GM21529 (cell line): ENCODE data around the gene SBF1.

Experiments used
- ATAC-seq: cut with Tn5 transposase; IDR thresholded peaks from one replicate; pipeline ENCODE4 v1.9.1; 2021; ENCODE audit not compliant: unreplicated experiment

Gene SBF1

GRCh38 chr22:50507421-50507990 lies 32.7 kb upstream of the SBF1 start, which contains the start of gene LMF2:
LMF2 (minus strand) TSS chr22:50507702; CDS start chr22:50507675, 27 bp downstream.
- peak; percentile 55 for ATAC-seq

DNA sequence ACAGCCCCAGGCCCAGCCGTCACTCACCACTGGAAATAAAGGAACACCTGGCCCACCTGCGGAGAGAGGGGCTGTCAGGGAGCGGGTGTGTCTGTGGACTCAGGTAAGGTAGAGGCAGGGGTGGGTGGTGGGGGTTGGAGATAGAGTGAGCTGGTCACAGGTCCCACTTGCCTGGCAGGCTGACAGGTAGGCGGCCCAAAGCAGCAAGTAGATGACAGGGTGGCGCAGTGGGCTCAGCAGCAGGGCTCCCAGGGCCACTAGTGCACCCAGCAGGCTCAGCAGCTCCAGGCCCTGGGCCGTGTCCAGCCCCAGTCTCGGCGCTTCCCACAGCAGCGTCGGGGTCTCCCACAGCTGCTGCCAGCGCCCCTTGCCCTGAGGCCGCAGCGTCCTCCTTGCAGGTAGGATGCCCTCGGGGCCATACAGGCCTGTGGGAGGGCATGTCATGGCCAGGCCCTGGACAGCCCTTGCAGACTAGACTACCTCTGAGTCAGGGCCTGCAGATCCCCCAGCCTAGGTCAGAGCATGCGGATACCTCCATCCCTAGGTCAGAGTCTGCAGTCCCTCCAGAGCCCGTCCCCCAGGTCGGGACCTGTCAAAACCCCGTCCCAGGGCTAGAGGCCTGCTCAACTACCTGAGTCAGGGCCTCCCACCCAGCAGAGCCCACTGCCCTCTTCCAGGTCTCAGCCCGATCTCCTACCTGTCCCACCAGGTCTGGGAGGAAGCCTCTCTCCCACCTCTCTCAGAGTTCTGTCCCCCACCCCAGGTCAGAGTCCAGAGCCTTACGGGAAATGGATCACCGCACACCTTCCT lies 32.0 kb upstream of the SBF1 start:
- no peak for ATAC-seq

- no peak for ATAC-seq
Measured at GRCh38 chr22:50505776-50506610, 31.2 kb upstream of the SBF1 start.

DNA sequence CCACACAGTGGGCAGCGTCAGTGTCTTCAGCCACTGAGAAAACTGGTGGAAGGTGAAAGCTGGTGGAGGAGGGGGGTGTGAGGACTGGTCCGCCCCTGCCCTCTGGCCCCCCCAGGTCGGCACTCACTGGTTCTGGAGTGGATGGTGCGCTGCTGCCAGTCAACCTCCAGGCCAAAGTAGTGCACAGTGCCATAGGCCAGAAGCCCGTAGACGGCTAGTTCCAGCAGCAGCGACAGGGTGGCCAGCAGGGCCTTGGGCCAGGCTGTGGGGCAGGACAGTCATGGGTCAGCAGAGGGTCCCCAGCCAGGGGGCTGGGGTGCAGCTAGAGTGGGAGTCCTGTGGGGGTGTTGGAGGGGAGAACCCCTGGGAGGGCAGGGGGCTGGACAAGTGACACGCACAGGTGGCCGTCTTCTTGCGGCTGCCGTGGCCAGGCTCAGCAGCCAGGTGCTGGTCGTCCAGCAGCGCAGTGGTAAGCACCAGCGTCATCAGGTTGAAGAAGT lies 30.5 kb upstream of the SBF1 start:
- no peak for ATAC-seq

- ATAC-seq = no peak
Measured at GRCh38 chr22:50504369-50505211, 29.8 kb upstream of the SBF1 start.

DNA sequence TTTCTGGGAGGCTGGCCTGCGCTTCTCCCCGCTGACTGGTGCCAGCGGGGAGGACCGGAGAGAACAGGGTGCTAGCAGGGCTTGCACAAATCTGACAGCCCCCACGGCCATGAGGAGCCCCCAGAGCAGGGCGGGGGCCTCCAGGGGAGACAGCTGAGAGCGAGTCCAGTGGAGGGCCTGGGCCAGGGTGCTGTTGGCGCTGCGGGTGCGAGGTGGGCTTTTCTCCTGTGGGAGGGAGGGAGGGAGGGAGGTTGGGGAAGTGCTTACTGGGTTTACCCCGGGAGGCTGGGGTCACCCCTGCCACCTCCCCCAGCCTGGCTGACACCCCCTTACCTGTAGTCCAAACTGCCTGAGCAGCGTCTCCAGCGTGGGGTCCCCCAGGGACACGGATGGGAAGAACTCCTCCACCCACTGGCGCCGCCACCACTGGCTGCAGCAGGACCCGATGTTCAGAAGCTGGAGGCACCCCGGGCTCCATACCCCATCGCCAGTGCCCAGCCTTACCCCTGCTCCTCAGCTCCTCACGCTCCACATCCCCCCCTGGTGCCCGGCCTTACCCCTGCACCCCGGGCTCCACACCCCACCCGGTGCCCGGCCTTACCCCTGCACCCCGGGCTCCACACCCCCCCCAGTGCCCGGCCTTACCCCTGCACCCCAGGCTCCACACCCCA lies 28.8 kb upstream of the SBF1 start:
- no peak for ATAC-seq

DNA sequence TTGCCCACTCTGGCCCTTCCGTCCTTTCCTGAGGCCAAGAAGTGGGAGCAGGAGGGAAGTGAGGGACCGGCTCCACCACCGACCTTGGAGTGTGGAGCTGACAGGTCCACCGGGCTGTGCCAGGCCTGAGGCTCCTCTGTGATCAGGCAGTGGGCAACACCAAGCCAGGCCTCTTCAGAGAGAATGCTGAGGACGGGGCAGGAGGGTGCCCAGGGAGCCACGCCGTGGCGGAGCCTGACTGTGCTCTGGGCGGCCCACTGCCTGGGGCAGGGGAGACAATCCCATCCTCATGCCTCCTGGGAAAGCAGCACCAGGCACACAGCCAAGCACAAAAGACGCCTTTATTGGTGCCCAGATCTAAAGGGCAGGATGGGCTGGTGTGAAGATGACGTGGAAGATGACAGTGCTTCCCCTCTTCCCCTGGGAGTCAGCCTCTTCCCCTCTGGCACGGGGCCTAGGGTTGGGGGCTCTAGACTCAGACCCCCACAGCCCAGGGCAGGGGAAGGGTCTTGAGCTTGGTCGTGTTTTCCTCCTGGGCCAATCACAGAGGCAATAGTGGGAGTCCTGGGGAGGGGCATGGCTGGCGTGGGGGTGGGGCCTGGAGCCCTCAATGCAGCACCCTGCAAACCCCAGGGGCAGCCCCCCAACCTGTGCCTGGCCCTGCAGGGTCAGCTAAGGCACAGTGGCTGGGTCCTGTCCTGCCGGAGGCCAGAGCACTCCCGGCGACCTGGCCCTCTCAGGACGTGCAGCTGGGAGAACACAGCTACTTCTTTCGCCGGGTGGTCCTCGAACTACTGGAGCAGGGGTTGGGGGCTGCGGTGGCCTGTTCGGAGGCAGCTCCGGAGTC lies 28.0 kb upstream of the SBF1 start:
- no peak for ATAC-seq

GRCh38 chr22:50502096-50502495 lies 27.3 kb upstream of the SBF1 start:
- no peak for ATAC-seq

DNA sequence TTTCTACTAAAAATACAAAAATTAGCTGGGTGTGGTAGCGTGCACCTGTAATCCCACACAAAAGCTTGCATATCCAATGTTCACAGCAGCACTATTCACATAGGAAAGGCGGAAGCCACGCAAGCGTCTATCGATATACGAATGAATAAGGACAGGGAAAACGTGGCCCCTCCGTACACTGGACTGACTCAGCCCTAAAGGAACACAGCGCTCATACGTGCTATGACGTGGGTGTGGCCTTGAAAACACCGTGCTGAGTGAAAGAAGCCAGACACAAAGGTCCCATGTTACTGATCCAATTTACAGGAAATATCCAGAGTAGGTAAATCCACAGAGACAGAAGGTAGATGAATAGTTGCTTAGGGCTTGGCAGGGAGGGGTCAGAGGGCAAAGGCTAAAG lies 25.6 kb upstream of the SBF1 start:
- no peak for ATAC-seq

DNA sequence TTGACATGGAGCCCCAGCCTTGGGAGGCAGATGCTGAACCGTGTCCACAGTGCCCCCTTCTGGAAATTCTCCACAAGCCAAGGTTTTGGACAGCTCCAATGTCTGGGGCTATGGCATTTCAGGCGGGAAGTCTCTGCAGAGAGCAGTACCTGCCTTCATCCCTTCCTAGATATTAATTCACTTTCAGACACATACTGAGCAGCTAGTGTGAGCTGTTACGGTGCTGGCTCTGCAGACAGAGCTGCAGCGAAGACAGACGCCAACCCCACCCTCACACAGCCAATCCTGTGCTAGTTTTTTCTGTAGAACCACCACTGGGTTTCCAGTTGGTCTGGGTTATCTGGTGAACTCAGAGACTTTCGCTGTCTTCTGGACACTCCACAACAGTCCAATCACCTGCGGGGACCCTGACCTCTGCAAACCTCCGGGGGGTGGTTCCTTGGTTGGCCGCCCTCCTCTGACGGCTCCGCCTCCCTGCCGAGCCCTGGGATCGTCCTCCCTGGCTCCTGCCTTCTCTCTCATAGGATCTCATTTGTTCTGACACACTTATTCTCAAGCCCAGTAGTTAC lies 23.6 kb upstream of the SBF1 start:
- no peak for ATAC-seq

DNA sequence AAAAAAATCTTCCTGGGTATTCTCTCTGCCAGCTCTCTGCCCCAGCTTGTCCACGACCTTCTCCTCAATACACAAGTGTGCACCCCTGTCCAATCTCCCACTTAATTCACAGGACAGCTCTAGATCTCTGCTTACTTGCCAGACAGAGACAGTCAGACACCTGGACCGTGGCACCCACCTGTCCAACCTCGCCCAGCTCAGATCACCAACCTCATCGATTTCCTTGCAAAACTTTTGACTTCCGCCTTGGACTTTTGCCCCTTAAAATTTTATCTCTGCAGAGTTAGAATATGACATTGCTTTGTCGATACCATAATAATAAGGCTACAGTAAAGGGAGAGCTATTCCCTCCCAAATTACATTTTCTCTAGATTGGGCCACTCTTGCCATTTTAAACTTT lies 22.3 kb upstream of the SBF1 start:
- ATAC-seq = no peak

DNA sequence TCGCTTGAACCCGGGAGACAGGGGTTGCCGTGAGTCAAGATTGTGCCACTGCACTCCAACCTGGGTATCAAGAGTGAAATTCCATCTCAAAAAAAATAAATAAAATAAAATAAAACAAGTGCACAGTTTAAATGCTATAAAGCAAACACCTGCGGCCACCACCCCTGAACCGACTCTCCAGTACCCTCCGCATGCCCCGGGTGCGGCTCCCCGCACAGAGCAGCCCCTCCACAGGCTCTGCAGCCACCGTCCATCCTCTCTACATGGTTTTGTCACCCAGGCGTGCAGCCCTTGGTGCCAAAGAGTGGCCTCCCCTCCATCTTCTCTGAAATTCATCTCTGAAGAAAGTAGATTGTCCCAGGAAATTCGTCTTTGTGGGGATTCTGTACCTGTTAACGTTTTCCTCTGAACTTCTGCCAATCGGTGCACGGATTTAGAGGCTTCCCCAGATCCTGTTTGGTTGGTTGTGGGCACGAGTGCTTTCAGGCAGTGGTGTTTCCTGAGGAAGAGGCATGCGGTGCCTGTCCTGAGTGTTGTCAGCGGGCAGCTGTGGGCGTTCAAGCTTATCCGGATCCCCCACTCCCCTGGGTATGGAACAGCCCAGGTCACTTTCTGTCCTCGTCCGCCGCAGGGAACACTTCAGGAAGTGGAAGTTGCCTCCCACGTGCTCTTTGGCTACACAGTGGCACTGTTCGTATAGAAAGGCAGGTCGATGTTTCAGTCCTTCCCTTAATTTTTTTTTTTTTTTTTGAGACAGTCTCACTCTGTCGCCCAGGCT lies 15.9 kb upstream of the SBF1 start:
- ATAC-seq = no peak

GRCh38 chr22:50489363-50490243 lies 14.8 kb upstream of the SBF1 start:
- no peak for ATAC-seq

DNA sequence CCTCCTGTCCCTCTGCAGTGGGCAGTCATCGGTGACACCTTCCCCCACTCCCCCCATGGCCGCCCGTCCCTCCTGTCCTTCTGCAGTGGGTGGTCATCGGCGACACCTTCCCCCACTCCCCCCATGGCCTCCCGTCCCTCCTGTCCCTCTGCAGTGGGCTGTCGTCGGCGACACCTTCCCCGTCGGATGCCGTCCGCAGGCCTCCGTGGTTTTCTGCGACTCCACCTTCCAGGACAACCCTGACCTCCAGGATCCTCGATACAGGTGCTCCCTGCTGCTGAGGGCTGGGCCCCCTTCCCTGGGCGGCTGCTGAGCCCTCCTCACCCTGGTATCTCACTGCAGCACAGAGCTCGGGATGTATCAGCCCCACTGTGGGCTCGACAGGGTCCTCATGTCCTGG lies 14.1 kb upstream of the SBF1 start:
- no peak for ATAC-seq

DNA sequence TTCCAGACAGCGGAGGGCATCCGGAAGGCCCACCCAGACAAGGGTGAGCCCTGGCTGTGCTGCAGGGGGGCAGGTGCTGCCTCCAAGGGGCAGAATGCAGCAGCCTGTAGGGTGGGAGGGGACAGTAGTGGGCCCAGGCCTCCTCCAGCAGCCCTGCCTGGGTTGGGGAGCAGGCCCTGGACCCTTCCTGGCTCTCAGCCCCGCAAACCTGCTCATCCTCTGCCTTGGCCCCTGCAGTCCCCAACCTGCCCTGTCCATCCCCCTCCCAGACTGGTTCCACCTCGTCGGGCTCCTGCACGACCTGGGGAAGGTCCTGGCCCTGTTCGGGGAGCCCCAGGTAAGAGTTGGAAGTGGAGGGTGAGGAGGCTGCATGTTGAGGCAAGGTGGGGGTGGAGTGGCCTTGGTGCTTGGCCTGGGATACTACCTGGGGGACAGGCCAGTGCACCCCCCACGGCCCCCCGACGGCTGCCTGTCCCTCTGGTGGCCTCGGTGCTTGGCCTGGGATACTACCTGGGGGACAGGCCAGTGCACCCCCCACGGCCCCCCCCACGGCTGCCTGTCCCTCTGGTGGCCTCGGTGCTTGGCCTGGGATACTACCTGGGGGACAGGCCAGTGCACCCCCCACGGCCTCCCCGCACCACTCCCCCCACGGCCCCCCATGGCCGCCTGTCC lies 13.3 kb upstream of the SBF1 start:
- no peak for ATAC-seq

- ATAC-seq = no peak
Measured at GRCh38 chr22:50487290-50488005, 12.6 kb upstream of the SBF1 start.
